Trophoblast cell (in vitro differentiated cells and primary cell): ENCODE data around the gene TBC1D30. TPM values are rescaled to one million over a fixed set of nuclear protein-coding genes. Genes with fewer than 3 reads are reported as not detected.
"Not testable (repeated sequence)": the region's sequence is repeated elsewhere in the genome, so short reads cannot be mapped to it uniquely, and the experiment has no call there.

Source experiments
- DNase-seq, 2 donors: peaks; one replicate each; pipeline ENCODE4 v3.0.0-alpha.2; 2016
- H2AFZ ChIP-seq: 2 replicates; pipeline ENCODE4 v1.6.1; 2013; ENCODE audit warnings: low read length, moderate library complexity, mild to moderate bottlenecking; ENCODE audit not compliant: insufficient read depth, poor library complexity
- H2AK5ac ChIP-seq: 2 replicates; pipeline ENCODE4 v1.6.1; 2013; ENCODE audit warnings: mild to moderate bottlenecking, low read length
- H2BK120ac ChIP-seq: 2 replicates; pipeline ENCODE4 v1.6.1; 2013; ENCODE audit warnings: low read length, mild to moderate bottlenecking, moderate library complexity; ENCODE audit not compliant: insufficient read depth, poor library complexity
- H2BK12ac ChIP-seq: 2 replicates; pipeline ENCODE4 v1.6.1; 2013; ENCODE audit warnings: mild to moderate bottlenecking, low read length, moderate library complexity
- H2BK5ac ChIP-seq: 2 replicates; pipeline ENCODE4 v1.6.1; 2013; ENCODE audit warnings: low read length, low read depth, moderate library complexity, mild to moderate bottlenecking; ENCODE audit not compliant: poor library complexity
- H3K14ac ChIP-seq: 2 replicates; pipeline ENCODE4 v1.6.1; 2013; ENCODE audit warnings: mild to moderate bottlenecking, low read length
- H3K18ac ChIP-seq: 2 replicates; pipeline ENCODE4 v1.6.1; 2013; ENCODE audit warnings: mild to moderate bottlenecking, low read length
- H3K23ac ChIP-seq: 2 replicates; pipeline ENCODE4 v1.6.1; 2013; ENCODE audit warnings: low read length
- H3K27ac ChIP-seq: 2 replicates; pipeline ENCODE4 v1.5.1; 2013; ENCODE audit warnings: low read depth, mild to moderate bottlenecking, inconsistent platforms, low read length, moderate library complexity
- H3K27me3 ChIP-seq: 2 replicates; pipeline ENCODE4 v1.6.1; 2013; ENCODE audit warnings: inconsistent platforms, mild to moderate bottlenecking, low read length, moderate library complexity; ENCODE audit not compliant: insufficient read depth
- H3K36me3 ChIP-seq, 2 experiments: 1 replicate in 1 of 2; 2 replicates in 1 of 2; pipeline ENCODE4 v1.6.1; 2013; ENCODE audit warnings: low read length in 2 of 2, mild to moderate bottlenecking in 2 of 2, moderate library complexity in 1 of 2; ENCODE audit not compliant: insufficient read depth in 2 of 2, control insufficient read depth in 1 of 2
- H3K4ac ChIP-seq: 2 replicates; pipeline ENCODE4 v1.6.1; 2013; ENCODE audit warnings: low read depth, mild to moderate bottlenecking, low read length, moderate library complexity
- H3K4me1 ChIP-seq, 2 experiments: 1 replicate in 1 of 2; 2 replicates in 1 of 2; pipeline ENCODE4 v1.6.1; 2013; ENCODE audit warnings: low read length in 2 of 2, mild to moderate bottlenecking in 2 of 2, moderate library complexity in 1 of 2; ENCODE audit not compliant: insufficient read depth in 2 of 2, control insufficient read depth in 1 of 2
- H3K4me2 ChIP-seq: 2 replicates; pipeline ENCODE4 v1.6.1; 2013; ENCODE audit warnings: inconsistent platforms, mild to moderate bottlenecking, low read length, moderate library complexity
- H3K4me3 ChIP-seq: 2 replicates; pipeline ENCODE4 v1.5.1; 2013; ENCODE audit warnings: mild to moderate bottlenecking, low read depth, low read length, inconsistent platforms
- H3K79me1 ChIP-seq: one replicate; pipeline ENCODE4 v1.6.1; 2013; ENCODE audit warnings: low read length
- H3K79me2 ChIP-seq: 2 replicates; pipeline ENCODE4 v1.6.1; 2013; ENCODE audit warnings: low read length, mild to moderate bottlenecking; ENCODE audit not compliant: control insufficient read depth, insufficient read depth, poor library complexity
- H3K9ac ChIP-seq: 2 replicates; pipeline ENCODE4 v1.6.1; 2013; ENCODE audit warnings: mild to moderate bottlenecking, low read length
- H3K9me3 ChIP-seq: 2 replicates; pipeline ENCODE4 v1.6.1; 2013; ENCODE audit warnings: low read depth, mild to moderate bottlenecking, control low read depth, inconsistent platforms, low read length; ENCODE audit not compliant: insufficient read depth
- H4K12ac ChIP-seq: 2 replicates; pipeline ENCODE4 v1.6.1; 2013; ENCODE audit warnings: low read depth, mild to moderate bottlenecking, low read length, moderate library complexity
- H4K8ac ChIP-seq: 2 replicates; pipeline ENCODE4 v1.6.1; 2013; ENCODE audit warnings: low read depth, mild to moderate bottlenecking, low read length, moderate library complexity
- H4K91ac ChIP-seq: one replicate; pipeline ENCODE4 v1.6.1; 2013; ENCODE audit warnings: low read depth, mild to moderate bottlenecking, low read length, moderate library complexity
- WGBS: extraction: QIAGEN DNeasy Blood & Tissue Kit; methylation state at CpG from one replicate; pipeline ENCODE4 v1.1.7; 2013; ENCODE audit warnings: missing lambda C conversion rate; ENCODE audit not compliant: insufficient read length, insufficient coverage; ENCODE audit errors: extremely low coverage; 5-methylcytosine and 5-hydroxymethylcytosine counted together
- polyA plus RNA-seq: library from polyadenylated mRNA; stranded (reverse); fragments of 200-250 nt; gene quantifications from 2 replicates; pipeline ENCODE4 v1.2.3, GENCODE V29; 2013

The TBC1D30 gene, protein sequence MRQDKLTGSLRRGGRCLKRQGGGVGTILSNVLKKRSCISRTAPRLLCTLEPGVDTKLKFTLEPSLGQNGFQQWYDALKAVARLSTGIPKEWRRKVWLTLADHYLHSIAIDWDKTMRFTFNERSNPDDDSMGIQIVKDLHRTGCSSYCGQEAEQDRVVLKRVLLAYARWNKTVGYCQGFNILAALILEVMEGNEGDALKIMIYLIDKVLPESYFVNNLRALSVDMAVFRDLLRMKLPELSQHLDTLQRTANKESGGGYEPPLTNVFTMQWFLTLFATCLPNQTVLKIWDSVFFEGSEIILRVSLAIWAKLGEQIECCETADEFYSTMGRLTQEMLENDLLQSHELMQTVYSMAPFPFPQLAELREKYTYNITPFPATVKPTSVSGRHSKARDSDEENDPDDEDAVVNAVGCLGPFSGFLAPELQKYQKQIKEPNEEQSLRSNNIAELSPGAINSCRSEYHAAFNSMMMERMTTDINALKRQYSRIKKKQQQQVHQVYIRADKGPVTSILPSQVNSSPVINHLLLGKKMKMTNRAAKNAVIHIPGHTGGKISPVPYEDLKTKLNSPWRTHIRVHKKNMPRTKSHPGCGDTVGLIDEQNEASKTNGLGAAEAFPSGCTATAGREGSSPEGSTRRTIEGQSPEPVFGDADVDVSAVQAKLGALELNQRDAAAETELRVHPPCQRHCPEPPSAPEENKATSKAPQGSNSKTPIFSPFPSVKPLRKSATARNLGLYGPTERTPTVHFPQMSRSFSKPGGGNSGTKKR
- polyA plus RNA-seq: 0.28 and 0.41 TPM in 2 replicates

GRCh38 chr12:64824500-64825142 is at the start of gene TBC1D30:
Gene TBC1D30, plus strand, starts transcription at chr12:64824647. Its CDS starts 233 bp downstream, at chr12:64824880.
- peaks cover 25% of the 10 kb centered on the region for H3K27me3 ChIP-seq
- H3K79me2 ChIP-seq: no peaks in the 10 kb centered on the region
- H3K9me3 ChIP-seq: peaks cover 7% of the 10 kb centered on the region

GRCh38 chr12:64775147-64775736 is 49.2 kb upstream of the TBC1D30 start:
- H3K79me2 ChIP-seq, H2BK5ac ChIP-seq, H2AFZ ChIP-seq, H3K27me3 ChIP-seq, H3K4me3 ChIP-seq, H4K12ac ChIP-seq, H3K4me2 ChIP-seq, H3K14ac ChIP-seq, H4K91ac ChIP-seq, H3K4ac ChIP-seq, H2BK12ac ChIP-seq, H4K8ac ChIP-seq, H3K18ac ChIP-seq, H3K9ac ChIP-seq, H3K36me3 ChIP-seq, H3K27ac ChIP-seq, H3K79me1 ChIP-seq, H3K4me1 ChIP-seq, H2BK120ac ChIP-seq, H3K9me3 ChIP-seq, H2AK5ac ChIP-seq, H3K23ac ChIP-seq, DNase-seq: not testable (repeated sequence)

More at GRCh38 chr12:64824500-64825142, at the start of gene TBC1D30:
- no peak within 1 kb of the TSS for H2BK120ac ChIP-seq
- H3K4me2 ChIP-seq: peak within 1 kb of the TSS; percentile 76
- H4K8ac ChIP-seq: no peak within 1 kb of the TSS
- H3K18ac ChIP-seq: no peak within 1 kb of the TSS
- no peak within 1 kb of the TSS for H2AK5ac ChIP-seq
- WGBS: no CpG with 5 or more reads among the region's 69 CpGs
- peaks cover 14 to 15% of the 10 kb centered on the region in 2 experiments for H3K4me1 ChIP-seq
- H3K27ac ChIP-seq: no peak within 1 kb of the TSS
- DNase-seq: no peak
- no peak within 1 kb of the TSS for H2AFZ ChIP-seq
- H3K9ac ChIP-seq: no peak within 1 kb of the TSS
- no peak within 1 kb of the TSS for H3K23ac ChIP-seq
- no peak within 1 kb of the TSS for H4K12ac ChIP-seq
- H2BK12ac ChIP-seq: no peak within 1 kb of the TSS
- H3K14ac ChIP-seq: no peak within 1 kb of the TSS
- no peak within 1 kb of the TSS for H2BK5ac ChIP-seq
- no peaks in the 10 kb centered on the region for H3K79me1 ChIP-seq
- H3K4ac ChIP-seq: no peak within 1 kb of the TSS
- H4K91ac ChIP-seq: no peak within 1 kb of the TSS
- no peaks in the 10 kb centered on the region for H3K36me3 ChIP-seq
- peak within 1 kb of the TSS; percentile 66 for H3K4me3 ChIP-seq

DNA sequence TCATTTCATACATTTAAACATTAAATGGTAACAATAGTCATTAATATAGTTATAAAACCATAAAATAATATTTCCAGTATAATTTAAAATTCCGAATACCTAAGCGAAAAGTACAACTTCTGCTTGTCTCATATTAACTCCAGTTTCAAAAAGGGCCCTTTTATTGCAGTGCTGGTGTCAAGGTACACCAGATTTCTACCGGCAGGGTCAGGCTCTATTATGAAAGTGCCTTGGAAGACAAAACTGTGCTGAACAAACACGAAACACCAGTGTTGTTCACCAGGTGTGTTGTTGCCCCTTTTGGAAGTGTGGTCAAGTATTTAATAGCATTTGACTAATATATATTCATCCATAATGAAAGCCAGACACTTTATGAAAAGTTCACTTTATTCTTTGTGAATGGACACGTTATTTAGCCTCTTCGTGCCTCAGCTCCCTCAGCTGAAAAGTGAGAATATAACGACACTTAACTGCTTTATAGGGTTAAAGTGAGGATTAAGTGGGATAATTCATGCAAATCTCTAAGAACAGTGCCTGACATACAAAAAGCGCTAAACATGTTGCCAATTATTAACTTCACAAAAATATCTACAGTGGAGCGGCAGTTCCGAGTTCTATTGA is 45.0 kb upstream of the TBC1D30 start:
- H2BK120ac ChIP-seq: no peak overlapping the region
- H4K91ac ChIP-seq: no peak overlapping the region
- H4K12ac ChIP-seq: no peak overlapping the region
- H3K18ac ChIP-seq: no peak overlapping the region
- H2BK5ac ChIP-seq: no peak overlapping the region
- H3K4me1 ChIP-seq: peaks cover 9% of the 10 kb centered on the region in 2 experiments
- no peak overlapping the region for H3K23ac ChIP-seq
- H3K14ac ChIP-seq: no peak overlapping the region
- H3K4me3 ChIP-seq: no peak overlapping the region
- H3K27ac ChIP-seq: no peak overlapping the region
- no peaks in the 10 kb centered on the region for H3K36me3 ChIP-seq
- no peak overlapping the region for H2AFZ ChIP-seq
- no peaks in the 10 kb centered on the region for H3K9me3 ChIP-seq
- no CpG with 5 or more reads among the region's 10 CpGs for WGBS
- H3K4me2 ChIP-seq: no peak overlapping the region
- H3K79me2 ChIP-seq: no peaks in the 10 kb centered on the region
- H3K9ac ChIP-seq: no peak overlapping the region
- no peak overlapping the region for H4K8ac ChIP-seq
- peaks cover 22% of the 10 kb centered on the region for H3K27me3 ChIP-seq
- no peak overlapping the region for H2AK5ac ChIP-seq
- no peak overlapping the region for H2BK12ac ChIP-seq
- H3K79me1 ChIP-seq: no peaks in the 10 kb centered on the region
- no peak for DNase-seq
- H3K4ac ChIP-seq: no peak overlapping the region

- no peaks in the 10 kb centered on the region for H3K9me3 ChIP-seq
- no peaks in the 10 kb centered on the region for H3K36me3 ChIP-seq
- H4K91ac ChIP-seq: no peak overlapping the region
- H3K79me1 ChIP-seq: no peaks in the 10 kb centered on the region
- DNase-seq: no peak
- no peak overlapping the region for H4K8ac ChIP-seq
- H2AFZ ChIP-seq: peak overlapping the region; percentile 20
- peak overlapping the region; percentile 65 for H3K4me3 ChIP-seq
- H3K14ac ChIP-seq: no peak overlapping the region
- H3K18ac ChIP-seq: no peak overlapping the region
- H4K12ac ChIP-seq: no peak overlapping the region
- no peak overlapping the region for H2BK5ac ChIP-seq
- H3K27ac ChIP-seq: no peak overlapping the region
- H2AK5ac ChIP-seq: no peak overlapping the region
- no peak overlapping the region for H2BK12ac ChIP-seq
- H3K4me2 ChIP-seq: peak overlapping the region; percentile 92
- no peak overlapping the region for H3K4ac ChIP-seq
- peaks cover 22% of the 10 kb centered on the region for H3K27me3 ChIP-seq
- no CpG with 5 or more reads among the region's 15 CpGs for WGBS
- no peak overlapping the region for H2BK120ac ChIP-seq
- H3K9ac ChIP-seq: no peak overlapping the region
- no peaks in the 10 kb centered on the region for H3K79me2 ChIP-seq
- no peak overlapping the region for H3K23ac ChIP-seq
- peaks cover 9% of the 10 kb centered on the region in 2 experiments for H3K4me1 ChIP-seq
Observed at GRCh38 chr12:64780132-64780530, 44.3 kb upstream of the TBC1D30 start.
